ENCODE data around the gene NAPB. TPM values are rescaled to one million over a fixed set of nuclear protein-coding genes. Genes with fewer than 3 reads are reported as not detected.
"Not testable (repeated sequence)": the region's sequence is repeated elsewhere in the genome, so short reads cannot be mapped to it uniquely, and the experiment has no call there.

Gene NAPB
- polyA plus RNA-seq (126 and 133 TPM in 2 replicates), polyA minus RNA-seq (106 and 124 TPM in 2 replicates)

- TF ChIP-seq TAF1 (IDR thresholded peaks at IDR 0.05; ENCODE audit: low read depth) (peak; percentile 60), CTCF (IDR thresholded peaks at IDR 0.05; ENCODE audit: poor library complexity, severe bottlenecking) (peak; percentile 53), REST (IDR thresholded peaks at IDR 0.05; ENCODE audit: borderline replicate concordance) (no peak), POLR2AphosphoS5 (IDR thresholded peaks at IDR 0.05) (peak; percentile 79), MXI1 (conservative IDR thresholded peaks at IDR 0.05; ENCODE audit: poor library complexity, severe bottlenecking) (peak; percentile 56), EP300 (conservative IDR thresholded peaks at IDR 0.05; ENCODE audit: poor library complexity, severe bottlenecking) (no peak), RAD21 (conservative IDR thresholded peaks at IDR 0.05) (peak; percentile 38)
- peak within 1 kb of the TSS; percentile 82 for H3K9ac ChIP-seq (ENCODE audit: low read length)
- H2AFZ ChIP-seq (ENCODE audit: low read depth, low read length): peak within 1 kb of the TSS; percentile 53
- peak within 1 kb of the TSS; percentile 97 for H3K4me3 ChIP-seq (ENCODE audit: low read length)
- peaks cover 16% of the 10 kb centered on the region for H3K79me2 ChIP-seq (replicated peaks; ENCODE audit: insufficient read depth, low read length)
- H3K9me2 ChIP-seq (ENCODE audit: insufficient read depth, low read length): no peaks in the 10 kb centered on the region
- peak within 1 kb of the TSS; percentile 90 for H3K4me2 ChIP-seq (ENCODE audit: low read length)
- no peaks in the 10 kb centered on the region for H3F3A ChIP-seq (ENCODE audit: insufficient read depth, low read length, poor library complexity, severe bottlenecking)
- H3K27me3 ChIP-seq (ENCODE audit: insufficient read depth, low read depth, low read length): no peaks in the 10 kb centered on the region
- H3K36me3 ChIP-seq (ENCODE audit: insufficient read depth, low read length): no peaks in the 10 kb centered on the region
- no peaks in the 10 kb centered on the region for H3K9me3 ChIP-seq (ENCODE audit: low read length)
- H4K20me1 ChIP-seq (ENCODE audit: insufficient read depth): no peaks in the 10 kb centered on the region
- peak within 1 kb of the TSS; percentile 55 for H3K27ac ChIP-seq (ENCODE audit: low read length)
Measured at GRCh38 chr20:23420943-23421931, at the start of gene NAPB. NAPB (minus strand) TSS chr20:23421488; CDS start chr20:23421402, 86 bp downstream.

GRCh38 chr20:23466961-23467360, 45.7 kb upstream of the NAPB start:
- not testable (repeated sequence) for H3K27ac ChIP-seq (ENCODE audit: low read length); H2AFZ ChIP-seq (ENCODE audit: low read depth, low read length); H3F3A ChIP-seq (ENCODE audit: insufficient read depth, low read length, poor library complexity, severe bottlenecking); H3K79me2 ChIP-seq (replicated peaks; ENCODE audit: insufficient read depth, low read length); H3K9me3 ChIP-seq (ENCODE audit: low read length); H3K4me2 ChIP-seq (ENCODE audit: low read length); H4K20me1 ChIP-seq (ENCODE audit: insufficient read depth); H3K9me2 ChIP-seq (ENCODE audit: insufficient read depth, low read length); H3K27me3 ChIP-seq (ENCODE audit: insufficient read depth, low read depth, low read length); H3K4me3 ChIP-seq (ENCODE audit: low read length); H3K9ac ChIP-seq (ENCODE audit: low read length); H3K36me3 ChIP-seq (ENCODE audit: insufficient read depth, low read length)

- H3K9me2 ChIP-seq (ENCODE audit: insufficient read depth, low read length): no peaks in the 10 kb centered on the region
- no peaks in the 10 kb centered on the region for H3K27me3 ChIP-seq (ENCODE audit: insufficient read depth, low read depth, low read length)
- no peak overlapping the region for H3K4me2 ChIP-seq (ENCODE audit: low read length)
- H3K4me3 ChIP-seq (ENCODE audit: low read length): no peak overlapping the region
- peaks cover 4% of the 10 kb centered on the region for H3K9me3 ChIP-seq (ENCODE audit: low read length)
- H3K27ac ChIP-seq (ENCODE audit: low read length): no peak overlapping the region
- no peaks in the 10 kb centered on the region for H3K79me2 ChIP-seq (replicated peaks; ENCODE audit: insufficient read depth, low read length)
- no peaks in the 10 kb centered on the region for H4K20me1 ChIP-seq (ENCODE audit: insufficient read depth)
- H3K9ac ChIP-seq (ENCODE audit: low read length): no peak overlapping the region
- no peaks in the 10 kb centered on the region for H3K36me3 ChIP-seq (ENCODE audit: insufficient read depth, low read length)
- no peaks in the 10 kb centered on the region for H3F3A ChIP-seq (ENCODE audit: insufficient read depth, low read length, poor library complexity, severe bottlenecking)
- H2AFZ ChIP-seq (ENCODE audit: low read depth, low read length): no peak overlapping the region
- TF ChIP-seq SMC3 (conservative IDR thresholded peaks at IDR 0.05; ENCODE audit: poor library complexity): no peak
- no peak for TF ChIP-seq MXI1 (conservative IDR thresholded peaks at IDR 0.05; ENCODE audit: poor library complexity, severe bottlenecking)
- TF ChIP-seq REST (IDR thresholded peaks at IDR 0.05; ENCODE audit: borderline replicate concordance): no peak
- no peak for TF ChIP-seq RAD21 (conservative IDR thresholded peaks at IDR 0.05)
- TF ChIP-seq CTCF (IDR thresholded peaks at IDR 0.05; ENCODE audit: poor library complexity, severe bottlenecking): no peak
- no peak for TF ChIP-seq EZH2 (IDR thresholded peaks at IDR 0.05; ENCODE audit: borderline replicate concordance, insufficient read depth, low read length, poor library complexity, severe bottlenecking)
- no peak for TF ChIP-seq POLR2AphosphoS5 (IDR thresholded peaks at IDR 0.05)
Measured at GRCh38 chr20:23461180-23461579, 39.9 kb upstream of the NAPB start.

All from neural cell (in vitro differentiated cells).